Skeletal muscle tissue (tissue), 4 donors: ENCODE results near the gene MAGI1. TPM values are rescaled to one million over a fixed set of nuclear protein-coding genes. Genes with fewer than 3 reads are reported as not detected.

Experiments
- H3K27ac ChIP-seq: one replicate; pipeline ENCODE4 v1.7.0; 2013; ENCODE audit warnings: mild to moderate bottlenecking, low read depth, low read length, inconsistent platforms
- H3K27me3 ChIP-seq, 3 donors: one replicate each; pipeline ENCODE4 v1.7.0; 2013; ENCODE audit warnings: low read length in 3 of 3; ENCODE audit not compliant: control insufficient read depth in 3 of 3, insufficient read depth in 3 of 3
- H3K36me3 ChIP-seq, 3 donors: one replicate each; pipeline ENCODE4 v1.7.0; 2013; ENCODE audit warnings: low read length in 3 of 3; ENCODE audit not compliant: control insufficient read depth in 3 of 3, insufficient read depth in 3 of 3
- H3K4me1 ChIP-seq, 3 donors: one replicate each; pipeline ENCODE4 v1.7.0; 2013; ENCODE audit warnings: low read length in 3 of 3, mild to moderate bottlenecking in 3 of 3; ENCODE audit not compliant: control insufficient read depth in 3 of 3, insufficient read depth in 3 of 3
- H3K4me3 ChIP-seq, 3 donors: one replicate each; pipeline ENCODE4 v1.7.0; 2013; ENCODE audit warnings: low read length in 3 of 3
- H3K9ac ChIP-seq, 3 donors: one replicate each; pipeline ENCODE4 v1.7.0; 2013; ENCODE audit warnings: low read length in 3 of 3, mild to moderate bottlenecking in 3 of 3, moderate library complexity in 2 of 3, low read depth in 1 of 3
- H3K9me3 ChIP-seq, 3 donors: one replicate each; pipeline ENCODE4 v1.7.0; 2013; ENCODE audit warnings: low read length in 3 of 3; ENCODE audit not compliant: control insufficient read depth in 3 of 3
- total RNA-seq: library from RNA; depleted of rRNA; stranded (reverse); fragments of >200 nt; gene quantifications from one replicate; pipeline ENCODE4 v1.2.3, GENCODE V29; 2014
- donor health status: Osteomylitis.

MAGI1 gene
- total RNA-seq, 1 donor from 2014 or later, result 23.5 TPM

DNA sequence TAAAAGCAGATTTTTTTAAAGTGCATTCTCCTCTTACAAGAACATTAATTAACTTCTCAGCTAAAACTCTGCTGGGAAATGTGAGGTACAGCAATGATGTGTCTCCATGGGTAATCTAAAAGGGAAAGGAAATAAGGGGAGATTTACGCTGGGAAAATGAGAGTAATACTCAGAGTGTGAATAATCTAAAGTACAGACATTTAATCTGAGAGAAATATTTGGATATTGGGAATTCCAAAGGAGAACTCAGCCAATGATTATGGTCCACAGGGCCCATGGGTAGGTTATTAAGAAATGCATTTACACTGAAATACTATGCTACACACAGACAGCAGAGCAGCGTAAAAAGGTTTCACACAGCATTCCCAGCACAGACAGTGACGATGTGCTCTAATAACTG is 229.9 kb downstream of the MAGI1 start:
- no peaks in the 10 kb centered on the region for H3K36me3 ChIP-seq
- H3K27me3 ChIP-seq, result no peaks in the 10 kb centered on the region
- no peak overlapping the region for H3K27ac ChIP-seq
- no peaks in the 10 kb centered on the region for H3K9me3 ChIP-seq
- H3K4me3 ChIP-seq, result no peak overlapping the region
- no peak overlapping the region for H3K9ac ChIP-seq
- H3K4me1 ChIP-seq, result peaks cover 4 to 14% (median 12%) of the 10 kb centered on the region in 3 donors

DNA sequence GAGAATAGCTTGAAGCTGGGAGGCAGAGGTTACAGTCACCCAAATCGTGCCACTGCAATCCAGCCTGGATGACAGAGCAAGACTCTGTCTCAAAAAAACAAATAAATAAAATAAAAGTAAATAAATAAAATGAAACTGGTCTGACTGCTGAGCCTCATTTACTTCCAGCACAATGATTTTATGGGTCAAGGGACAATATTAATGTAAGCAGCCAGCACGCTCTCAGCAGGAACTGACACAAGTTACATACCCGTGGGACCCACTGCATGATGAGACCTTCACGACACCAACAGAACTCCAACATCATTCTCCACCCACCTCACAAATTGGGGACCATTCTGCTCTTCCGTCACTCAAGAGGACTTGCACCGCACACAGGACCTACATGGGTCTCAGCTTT is 230.3 kb downstream of the MAGI1 start:
- no peak overlapping the region for H3K9ac ChIP-seq
- peaks cover 4 to 14% (median 12%) of the 10 kb centered on the region in 3 donors for H3K4me1 ChIP-seq
- no peak overlapping the region for H3K27ac ChIP-seq
- no peaks in the 10 kb centered on the region for H3K9me3 ChIP-seq
- no peaks in the 10 kb centered on the region for H3K27me3 ChIP-seq
- no peak overlapping the region for H3K4me3 ChIP-seq
- H3K36me3 ChIP-seq, result no peaks in the 10 kb centered on the region

DNA sequence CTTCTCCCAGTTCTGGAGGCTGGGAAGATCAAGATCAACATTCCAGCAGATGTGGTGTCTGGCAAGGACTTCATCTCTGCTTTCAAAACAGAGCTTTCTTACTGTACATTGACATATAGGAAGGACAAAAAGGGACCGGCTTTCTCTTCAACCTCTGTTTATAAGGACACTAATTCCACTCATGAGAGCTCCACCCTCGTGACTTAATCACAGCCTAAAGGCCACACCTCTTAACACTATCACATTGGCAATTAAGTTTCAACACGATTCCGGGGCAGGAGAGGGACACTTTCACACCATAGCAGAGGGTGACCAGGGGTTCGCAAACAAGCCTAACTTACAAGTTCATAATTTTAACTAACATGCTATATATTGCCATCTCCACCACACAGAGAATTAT is 231.5 kb downstream of the MAGI1 start:
- H3K36me3 ChIP-seq, result no peaks in the 10 kb centered on the region
- H3K9ac ChIP-seq, result no peak overlapping the region
- no peaks in the 10 kb centered on the region for H3K27me3 ChIP-seq
- H3K4me3 ChIP-seq, result no peak overlapping the region
- H3K4me1 ChIP-seq, result peaks cover 4 to 14% (median 12%) of the 10 kb centered on the region in 3 donors
- H3K9me3 ChIP-seq, result no peaks in the 10 kb centered on the region
- H3K27ac ChIP-seq, result no peak overlapping the region

DNA sequence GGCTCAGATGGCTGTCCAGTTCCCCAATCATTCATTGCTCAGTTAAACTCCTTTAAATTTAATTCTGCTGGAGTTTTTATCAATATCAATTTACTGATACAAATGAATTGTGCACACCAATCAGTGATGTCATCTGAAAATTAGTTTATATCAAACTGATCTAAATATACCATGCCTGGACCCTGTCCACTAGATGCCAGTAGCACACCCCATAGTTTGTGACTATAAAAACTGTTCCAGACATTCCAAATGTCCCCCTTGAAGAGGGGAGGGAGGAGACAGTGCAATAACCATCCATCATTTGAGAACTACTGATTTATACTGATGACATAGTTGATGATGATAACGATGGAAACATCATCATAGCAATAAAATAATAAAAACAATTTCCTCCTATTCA is 232.1 kb downstream of the MAGI1 start:
- Histone ChIP-seq H3K27ac (no peak overlapping the region), H3K4me1 (peaks cover 4 to 12% (median 9%) of the 10 kb centered on the region in 3 donors), H3K9ac (no peak overlapping the region), H3K27me3 (no peaks in the 10 kb centered on the region), H3K4me3 (no peak overlapping the region), H3K36me3 (no peaks in the 10 kb centered on the region), H3K9me3 (no peaks in the 10 kb centered on the region)

DNA sequence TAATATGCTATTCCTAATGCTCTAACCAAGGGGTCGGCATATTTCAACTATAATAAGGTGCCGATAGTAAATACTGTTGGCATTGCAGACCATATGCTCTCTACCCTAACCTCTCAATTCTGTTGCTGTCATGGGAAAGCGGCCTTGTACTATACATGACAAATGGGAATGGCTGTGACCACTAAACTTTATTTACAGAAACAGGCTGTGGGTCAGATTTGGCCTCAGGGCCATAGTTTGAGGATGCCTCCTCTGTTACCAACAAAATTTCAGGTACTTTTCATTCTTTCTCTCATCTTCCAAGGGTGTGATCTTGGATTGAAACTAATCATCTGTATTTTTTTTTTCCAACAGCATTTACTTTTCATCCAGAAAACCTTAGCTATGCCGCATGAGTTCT is 242.0 kb downstream of the MAGI1 start:
- Histone ChIP-seq H3K4me3 (no peak overlapping the region), H3K9me3 (no peaks in the 10 kb centered on the region), H3K4me1 (no peaks in the 10 kb centered on the region), H3K27me3 (no peaks in the 10 kb centered on the region), H3K9ac (no peak overlapping the region), H3K36me3 (no peaks in the 10 kb centered on the region), H3K27ac (no peak overlapping the region)

DNA sequence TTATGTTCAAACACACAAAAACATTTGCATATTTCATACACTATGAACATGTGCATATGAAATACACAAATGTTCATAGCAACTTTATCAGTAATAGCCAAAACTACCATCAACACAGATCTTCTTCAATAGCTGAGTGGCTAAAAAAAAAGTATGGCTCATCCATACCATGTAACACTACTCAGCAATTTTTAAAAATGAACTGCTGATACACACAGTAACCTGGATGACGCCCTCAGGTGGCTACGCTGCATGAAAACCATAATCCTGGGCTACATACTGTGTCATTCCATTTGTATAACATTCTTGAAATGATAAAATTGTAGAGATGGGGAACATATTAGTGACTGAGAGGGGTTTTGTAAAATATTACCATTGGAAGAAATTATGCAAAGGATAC is 243.6 kb downstream of the MAGI1 start:
- Histone ChIP-seq H3K9ac (no peak overlapping the region), H3K27me3 (no peaks in the 10 kb centered on the region), H3K4me3 (no peak overlapping the region), H3K36me3 (no peaks in the 10 kb centered on the region), H3K9me3 (no peaks in the 10 kb centered on the region), H3K4me1 (no peaks in the 10 kb centered on the region), H3K27ac (no peak overlapping the region)

DNA sequence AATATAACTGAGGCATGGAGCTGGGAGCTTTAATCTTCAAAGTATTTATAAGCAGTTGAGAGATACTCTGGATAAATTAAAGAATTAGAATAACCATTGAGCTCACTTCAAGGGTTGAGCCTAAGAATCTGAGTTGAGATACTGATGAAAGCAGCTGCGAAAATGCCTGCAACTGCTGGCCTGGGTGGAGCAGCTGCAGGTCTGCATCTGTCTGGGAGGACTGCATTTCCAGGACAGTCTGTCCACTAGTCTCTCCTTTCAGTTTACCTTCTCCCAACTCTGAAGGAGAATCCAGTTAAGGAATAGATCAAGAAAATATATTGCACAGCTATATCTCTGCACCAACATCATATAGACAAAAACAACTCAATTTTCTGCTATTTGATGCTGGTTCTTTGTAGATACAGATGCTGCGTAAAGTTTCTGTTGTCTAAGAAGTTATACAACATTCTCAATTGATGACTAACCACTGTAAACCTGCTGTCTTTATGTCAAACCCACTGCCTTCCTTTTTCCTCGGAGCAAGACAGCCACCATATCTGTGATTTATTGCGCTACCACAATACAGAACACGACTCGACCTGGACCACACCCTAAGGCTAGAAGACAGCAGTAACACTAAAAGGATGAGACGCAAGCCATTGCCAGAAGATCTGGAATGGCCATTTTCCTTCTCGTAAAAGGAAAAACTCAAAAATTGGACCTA is 245.1 kb downstream of the MAGI1 start:
- no peak overlapping the region for H3K9ac ChIP-seq
- no peaks in the 10 kb centered on the region for H3K27me3 ChIP-seq
- no peaks in the 10 kb centered on the region for H3K9me3 ChIP-seq
- H3K4me1 ChIP-seq, result no peaks in the 10 kb centered on the region
- no peaks in the 10 kb centered on the region for H3K36me3 ChIP-seq
- H3K27ac ChIP-seq, result no peak overlapping the region
- H3K4me3 ChIP-seq, result no peak overlapping the region

DNA sequence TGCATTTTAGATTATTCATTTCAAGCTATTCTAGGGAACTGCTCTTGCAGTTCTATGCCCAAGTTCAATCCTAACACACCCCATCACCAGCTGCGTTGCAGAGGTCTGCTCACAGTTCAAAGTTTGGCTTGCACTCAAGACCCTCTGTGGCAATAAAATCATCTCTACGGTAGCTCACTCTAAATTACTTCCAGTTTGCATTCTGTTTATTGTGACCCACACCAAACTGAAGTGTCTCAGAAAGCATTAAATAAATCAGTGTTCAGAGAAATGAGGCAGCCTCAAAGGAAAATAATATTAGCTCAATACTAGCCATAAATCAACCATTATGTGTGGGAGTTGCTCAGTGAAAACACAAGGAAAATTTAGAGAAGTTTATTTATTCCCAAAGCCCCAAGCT is 250.3 kb downstream of the MAGI1 start:
- H3K4me1 ChIP-seq, result peaks cover 3 to 5% (median 3%) of the 10 kb centered on the region in 3 donors
- no peaks in the 10 kb centered on the region for H3K27me3 ChIP-seq
- H3K9me3 ChIP-seq, result no peaks in the 10 kb centered on the region
- no peaks in the 10 kb centered on the region for H3K36me3 ChIP-seq
- H3K4me3 ChIP-seq, result no peak overlapping the region
- H3K9ac ChIP-seq, result no peak overlapping the region
- no peak overlapping the region for H3K27ac ChIP-seq

DNA sequence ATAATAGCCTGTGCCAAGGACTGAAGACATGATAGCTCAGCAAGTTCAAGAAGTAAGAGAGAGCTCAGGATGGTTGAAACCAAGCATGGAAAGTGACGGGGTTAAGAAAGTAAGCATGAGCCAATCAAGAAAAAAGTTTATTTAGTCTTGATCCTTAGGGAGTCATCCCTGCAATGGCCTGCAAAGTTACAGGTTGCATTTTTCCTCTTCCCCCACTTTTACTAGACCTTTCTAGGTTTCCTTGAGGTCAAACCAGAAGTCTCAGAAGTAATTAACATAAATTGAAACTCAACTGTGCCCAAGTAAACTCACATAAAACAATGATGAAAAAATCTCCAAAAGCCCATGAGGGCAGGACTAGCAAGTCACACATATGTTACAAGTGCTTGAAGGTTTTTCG is 250.9 kb downstream of the MAGI1 start:
- Histone ChIP-seq H3K4me3 (no peak overlapping the region), H3K36me3 (no peaks in the 10 kb centered on the region), H3K27me3 (no peaks in the 10 kb centered on the region), H3K27ac (no peak overlapping the region), H3K4me1 (peaks cover 3 to 5% (median 3%) of the 10 kb centered on the region in 3 donors), H3K9ac (no peak overlapping the region), H3K9me3 (no peaks in the 10 kb centered on the region)

DNA sequence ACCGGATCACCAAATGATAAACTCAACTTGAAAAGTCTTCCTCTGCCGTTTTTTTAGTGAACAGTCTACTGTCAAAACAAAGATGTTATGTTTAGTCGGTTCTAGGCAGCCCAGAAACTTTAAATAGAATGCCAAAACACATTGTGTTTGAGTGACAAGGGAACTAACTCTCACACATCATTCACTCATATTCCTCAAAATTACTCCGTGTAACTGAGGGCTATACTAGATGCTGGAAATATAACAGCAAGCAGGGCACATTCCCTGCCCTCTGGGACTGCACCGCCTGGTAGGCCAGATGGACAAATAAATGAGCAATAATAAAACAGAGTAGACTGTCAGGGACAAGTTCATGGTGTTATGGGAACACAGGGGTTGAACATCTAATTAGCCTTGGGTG is 251.4 kb downstream of the MAGI1 start:
- Histone ChIP-seq H3K9ac (no peak overlapping the region), H3K9me3 (no peaks in the 10 kb centered on the region), H3K27ac (no peak overlapping the region), H3K4me1 (peaks cover 3 to 5% (median 3%) of the 10 kb centered on the region in 3 donors), H3K27me3 (no peaks in the 10 kb centered on the region), H3K4me3 (no peak overlapping the region), H3K36me3 (no peaks in the 10 kb centered on the region)
